WTC11 (cell line): ENCODE data around the gene FGF6. TPM values are rescaled to one million over a fixed set of nuclear protein-coding genes. Genes with fewer than 3 reads are reported as not detected.
"Not testable (repeated sequence)": the region's sequence is repeated elsewhere in the genome, so short reads cannot be mapped to it uniquely, and the experiment has no call there.

Experiments
- ATAC-seq: fragments of 200-7000 bp; cut with Tn5 transposase; 2 replicates; pipeline ENCODE4 v1.10.0; 2021; ENCODE audit warnings: mild to moderate bottlenecking, moderate library complexity
- CTCF ChIA-PET: fragments of 300-600 bp; sonication (Branson Sonifier 250); formaldehyde crosslinking; loops from one replicate; lab custom pipeline; 2021; ENCODE audit warnings: antibody characterized with exemption; lab: Charles Lee
- POLR2A ChIA-PET: fragments of 350-600 bp; sonication (Branson Sonifier 250); formaldehyde crosslinking; loops from one replicate; lab custom pipeline; 2021; ENCODE audit warnings: antibody characterized with exemption; lab: Charles Lee
- DNase-seq: peaks from one replicate; pipeline ENCODE4 v3.0.0; 2021; ENCODE audit warnings: low spot score
- H3K27ac Mint-ChIP-seq: 2 replicates; pipeline ENCODE4 v1.8.0; 2021; ENCODE audit warnings: mixed read lengths
- H3K27me3 Mint-ChIP-seq: 2 replicates; pipeline ENCODE4 v1.8.0; 2021; ENCODE audit warnings: low read depth, mild to moderate bottlenecking, moderate library complexity, mixed read lengths
- H3K36me3 Mint-ChIP-seq: 2 replicates; pipeline ENCODE4 v1.8.0; 2021; ENCODE audit warnings: mixed read lengths
- H3K4me1 Mint-ChIP-seq: 2 replicates; pipeline ENCODE4 v1.8.0; 2022; ENCODE audit warnings: mixed read lengths
- H3K4me3 Mint-ChIP-seq: 2 replicates; pipeline ENCODE4 v1.8.0; 2021; ENCODE audit warnings: mild to moderate bottlenecking, moderate library complexity, mixed read lengths
- H3K9me3 Mint-ChIP-seq: 2 replicates; pipeline ENCODE4 v1.8.0; 2021; ENCODE audit warnings: mixed read lengths
- ATF1 ChIP-seq: sonication (generic); formaldehyde crosslinking; IDR thresholded peaks from 2 replicates; pipeline ENCODE4 v1.8.1; 2023; ENCODE audit warnings: mild to moderate bottlenecking, moderate library complexity, missing genetic modification reagents
- ELF4 ChIP-seq: sonication (generic); formaldehyde crosslinking; IDR thresholded peaks from 2 replicates; pipeline ENCODE4 v1.8.1; 2022; ENCODE audit warnings: low read depth, mild to moderate bottlenecking, moderate library complexity, missing genetic modification reagents
- ETV6 ChIP-seq: sonication (generic); formaldehyde crosslinking; IDR thresholded peaks from 2 replicates; pipeline ENCODE4 v1.8.1; 2022; ENCODE audit warnings: mild to moderate bottlenecking, missing genetic modification reagents
- JAZF1 ChIP-seq: fragments of 250-450 bp; sonication (Bioruptor Pico); IDR thresholded peaks from 2 replicates; pipeline ENCODE4 v1.9.0; 2021; ENCODE audit warnings: moderate library complexity, mild to moderate bottlenecking, inconsistent platforms
- KAT7 ChIP-seq: sonication (generic); formaldehyde crosslinking; IDR thresholded peaks from 2 replicates; pipeline ENCODE4 v1.8.1; 2023; ENCODE audit warnings: missing genetic modification reagents, mild to moderate bottlenecking, borderline replicate concordance
- MYBL2 ChIP-seq: sonication (generic); formaldehyde crosslinking; IDR thresholded peaks from 2 replicates; pipeline ENCODE4 v1.8.1; 2023; ENCODE audit warnings: mild to moderate bottlenecking, moderate library complexity, missing genetic modification reagents
- NFE2L1 ChIP-seq: sonication (generic); formaldehyde crosslinking; IDR thresholded peaks from 2 replicates; pipeline ENCODE4 v1.8.1; 2023; ENCODE audit warnings: missing genetic modification reagents
- NFYB ChIP-seq: sonication (generic); formaldehyde crosslinking; conservative IDR thresholded peaks from 2 replicates; pipeline ENCODE4 v1.8.0; 2022; ENCODE audit warnings: low read depth, missing genetic modification reagents
- NR3C1 ChIP-seq: sonication (generic); formaldehyde crosslinking; conservative IDR thresholded peaks from 2 replicates; pipeline ENCODE4 v1.8.1; 2023; ENCODE audit warnings: low read depth, mild to moderate bottlenecking, missing genetic modification reagents
- RORB ChIP-seq: fragments of 250-450 bp; sonication (Bioruptor Pico); IDR thresholded peaks from 2 replicates; pipeline ENCODE4 v1.9.0; 2021; ENCODE audit warnings: mild to moderate bottlenecking
- total RNA-seq: library from RNA; stranded (reverse); gene quantifications from 3 replicates; pipeline ENCODE4 v1.2.3, GENCODE V29; 2021
- TF ChIP-seq, protein P1 (sequence below): sonication (generic); formaldehyde crosslinking; IDR thresholded peaks from 2 replicates; pipeline ENCODE4 v1.8.0; 2023; ENCODE audit warnings: mild to moderate bottlenecking, missing genetic modification reagents
- TF ChIP-seq, protein P2 (sequence below): sonication (generic); formaldehyde crosslinking; IDR thresholded peaks from 2 replicates; pipeline ENCODE4 v1.8.1; 2023; ENCODE audit warnings: mild to moderate bottlenecking, moderate library complexity, missing genetic modification reagents
- TF ChIP-seq, protein P3 (sequence below): sonication (generic); formaldehyde crosslinking; IDR thresholded peaks from 2 replicates; pipeline ENCODE4 v1.8.1; 2022; ENCODE audit warnings: mild to moderate bottlenecking, missing genetic modification reagents, moderate library complexity, borderline replicate concordance
- TF ChIP-seq, protein P4 (sequence below): sonication (generic); formaldehyde crosslinking; conservative IDR thresholded peaks from 2 replicates; pipeline ENCODE4 v1.8.1; 2023; ENCODE audit warnings: mild to moderate bottlenecking, low read depth, missing genetic modification reagents, moderate library complexity
- TF ChIP-seq, protein P5 (sequence below): sonication (generic); formaldehyde crosslinking; IDR thresholded peaks from 2 replicates; pipeline ENCODE4 v1.8.1; 2022; ENCODE audit warnings: low read depth, mild to moderate bottlenecking, moderate library complexity, missing genetic modification reagents, borderline replicate concordance

Gene FGF6
- total RNA-seq, 1 experiment from 2014 or later, result not detected

DNA sequence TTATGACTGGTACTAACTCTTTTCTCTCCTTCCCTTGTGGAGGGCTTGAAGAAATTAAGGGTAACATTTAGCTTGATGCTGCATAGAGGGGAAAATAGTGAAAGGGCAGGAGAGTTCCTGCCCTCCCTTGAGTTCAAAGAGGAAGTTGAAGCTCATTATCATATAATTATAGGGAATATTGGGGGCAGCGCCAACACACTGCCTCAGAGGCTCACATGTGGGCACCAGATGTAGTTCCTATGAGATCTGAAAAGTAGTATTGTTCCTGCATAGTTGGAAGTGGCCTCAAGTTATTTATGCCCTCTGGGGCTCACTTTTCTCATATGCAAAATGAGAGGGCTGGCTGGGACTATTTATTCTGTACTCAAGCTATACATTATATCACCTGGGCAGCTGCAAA, 33.1 kb downstream of the FGF6 start (continued):
- TF ChIP-seq ELF4 (CRISPR knock-in tag), result no peak

DNA sequence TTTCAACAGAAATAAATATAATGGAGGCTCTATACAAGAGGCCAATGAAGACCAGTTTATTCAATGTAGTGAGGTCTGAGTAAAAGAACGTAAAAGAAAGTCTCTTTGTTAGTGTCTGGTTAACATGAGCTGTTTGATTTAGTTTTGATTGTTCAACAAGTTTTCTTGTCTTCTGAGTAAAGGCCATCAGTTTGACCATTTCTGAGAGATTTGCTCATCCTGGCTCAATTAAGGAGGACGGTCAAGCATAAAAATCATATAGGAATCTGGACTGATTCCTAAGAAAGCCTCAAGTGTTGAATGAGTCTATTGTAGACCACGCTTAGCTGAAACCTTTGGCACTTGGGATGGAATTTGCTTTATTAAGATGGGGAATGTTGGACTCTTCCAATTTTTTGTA, 33.6 kb downstream of the FGF6 start:
- Mint-ChIP-seq H3K9me3 (no peaks in the 10 kb centered on the region; the same call in 1 of the 2 replicates), H3K27me3 (no peaks in the 10 kb centered on the region), H3K4me3 (no peak overlapping the region), H3K4me1 (no peaks in the 10 kb centered on the region), H3K36me3 (no peaks in the 10 kb centered on the region), H3K27ac (no peak overlapping the region)
- ChIA-PET POLR2A (no interaction called here), CTCF (interaction anchor here (1.1 to 1.2 kb wide), 2 partner anchors 9 to 29 kb away, joined by 3 to 5 read pairs; no protein-coding TSS in a partner anchor)
- DNase-seq (no peak), ATAC-seq (no peak)
- TF ChIP-seq, protein P1, sequence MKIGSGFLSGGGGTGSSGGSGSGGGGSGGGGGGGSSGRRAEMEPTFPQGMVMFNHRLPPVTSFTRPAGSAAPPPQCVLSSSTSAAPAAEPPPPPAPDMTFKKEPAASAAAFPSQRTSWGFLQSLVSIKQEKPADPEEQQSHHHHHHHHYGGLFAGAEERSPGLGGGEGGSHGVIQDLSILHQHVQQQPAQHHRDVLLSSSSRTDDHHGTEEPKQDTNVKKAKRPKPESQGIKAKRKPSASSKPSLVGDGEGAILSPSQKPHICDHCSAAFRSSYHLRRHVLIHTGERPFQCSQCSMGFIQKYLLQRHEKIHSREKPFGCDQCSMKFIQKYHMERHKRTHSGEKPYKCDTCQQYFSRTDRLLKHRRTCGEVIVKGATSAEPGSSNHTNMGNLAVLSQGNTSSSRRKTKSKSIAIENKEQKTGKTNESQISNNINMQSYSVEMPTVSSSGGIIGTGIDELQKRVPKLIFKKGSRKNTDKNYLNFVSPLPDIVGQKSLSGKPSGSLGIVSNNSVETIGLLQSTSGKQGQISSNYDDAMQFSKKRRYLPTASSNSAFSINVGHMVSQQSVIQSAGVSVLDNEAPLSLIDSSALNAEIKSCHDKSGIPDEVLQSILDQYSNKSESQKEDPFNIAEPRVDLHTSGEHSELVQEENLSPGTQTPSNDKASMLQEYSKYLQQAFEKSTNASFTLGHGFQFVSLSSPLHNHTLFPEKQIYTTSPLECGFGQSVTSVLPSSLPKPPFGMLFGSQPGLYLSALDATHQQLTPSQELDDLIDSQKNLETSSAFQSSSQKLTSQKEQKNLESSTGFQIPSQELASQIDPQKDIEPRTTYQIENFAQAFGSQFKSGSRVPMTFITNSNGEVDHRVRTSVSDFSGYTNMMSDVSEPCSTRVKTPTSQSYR (CRISPR knock-in tag), result no peak
- TF ChIP-seq NR3C1 (CRISPR knock-in tag) (no peak), RORB (no peak), MYBL2 (no peak), NFYB (no peak), KAT7 (CRISPR knock-in tag) (no peak), JAZF1 (CRISPR knock-in tag) (no peak), ATF1 (CRISPR knock-in tag) (no peak)

DNA sequence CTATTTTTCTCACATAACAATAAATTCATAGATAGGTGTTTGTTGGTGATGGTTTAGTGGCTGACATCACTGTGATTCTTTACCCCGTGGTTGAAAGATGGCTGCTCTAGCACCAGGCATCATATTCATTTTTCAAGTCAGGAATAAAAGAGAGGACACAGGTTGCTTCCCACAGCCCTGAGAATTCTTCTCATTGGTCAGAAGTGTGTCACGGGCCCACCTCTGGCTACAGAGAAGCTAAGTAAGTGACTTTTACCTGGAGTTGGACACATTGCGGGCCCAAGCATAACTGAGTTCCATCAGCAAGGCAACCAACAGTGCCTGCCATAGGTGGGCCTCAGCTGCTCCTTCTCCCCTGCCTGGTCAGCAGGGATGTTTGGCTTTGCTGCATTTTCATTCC, 38.5 kb downstream of the FGF6 start:
- no peak overlapping the region for H3K27ac Mint-ChIP-seq
- ChIA-PET POLR2A (no interaction called here), CTCF (no interaction called here)
- TF ChIP-seq, protein P2, sequence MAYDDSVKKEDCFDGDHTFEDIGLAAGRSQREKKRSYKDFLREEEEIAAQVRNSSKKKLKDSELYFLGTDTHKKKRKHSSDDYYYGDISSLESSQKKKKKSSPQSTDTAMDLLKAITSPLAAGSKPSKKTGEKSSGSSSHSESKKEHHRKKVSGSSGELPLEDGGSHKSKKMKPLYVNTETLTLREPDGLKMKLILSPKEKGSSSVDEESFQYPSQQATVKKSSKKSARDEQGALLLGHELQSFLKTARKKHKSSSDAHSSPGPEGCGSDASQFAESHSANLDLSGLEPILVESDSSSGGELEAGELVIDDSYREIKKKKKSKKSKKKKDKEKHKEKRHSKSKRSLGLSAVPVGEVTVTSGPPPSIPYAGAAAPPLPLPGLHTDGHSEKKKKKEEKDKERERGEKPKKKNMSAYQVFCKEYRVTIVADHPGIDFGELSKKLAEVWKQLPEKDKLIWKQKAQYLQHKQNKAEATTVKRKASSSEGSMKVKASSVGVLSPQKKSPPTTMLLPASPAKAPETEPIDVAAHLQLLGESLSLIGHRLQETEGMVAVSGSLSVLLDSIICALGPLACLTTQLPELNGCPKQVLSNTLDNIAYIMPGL, result no peak
- no peak for DNase-seq
- H3K9me3 Mint-ChIP-seq, result peaks cover 16% of the 10 kb centered on the region
- H3K27me3 Mint-ChIP-seq, result peaks cover 4% of the 10 kb centered on the region
- no peak overlapping the region for H3K4me3 Mint-ChIP-seq
- H3K36me3 Mint-ChIP-seq, result 0 out of 2 replicates have a peak, but pooled peaks cover 6% of the 10 kb centered on the region
- H3K4me1 Mint-ChIP-seq, result 0 out of 2 replicates have a peak, but pooled peaks cover 2% of the 10 kb centered on the region
- no peak for ATAC-seq

DNA sequence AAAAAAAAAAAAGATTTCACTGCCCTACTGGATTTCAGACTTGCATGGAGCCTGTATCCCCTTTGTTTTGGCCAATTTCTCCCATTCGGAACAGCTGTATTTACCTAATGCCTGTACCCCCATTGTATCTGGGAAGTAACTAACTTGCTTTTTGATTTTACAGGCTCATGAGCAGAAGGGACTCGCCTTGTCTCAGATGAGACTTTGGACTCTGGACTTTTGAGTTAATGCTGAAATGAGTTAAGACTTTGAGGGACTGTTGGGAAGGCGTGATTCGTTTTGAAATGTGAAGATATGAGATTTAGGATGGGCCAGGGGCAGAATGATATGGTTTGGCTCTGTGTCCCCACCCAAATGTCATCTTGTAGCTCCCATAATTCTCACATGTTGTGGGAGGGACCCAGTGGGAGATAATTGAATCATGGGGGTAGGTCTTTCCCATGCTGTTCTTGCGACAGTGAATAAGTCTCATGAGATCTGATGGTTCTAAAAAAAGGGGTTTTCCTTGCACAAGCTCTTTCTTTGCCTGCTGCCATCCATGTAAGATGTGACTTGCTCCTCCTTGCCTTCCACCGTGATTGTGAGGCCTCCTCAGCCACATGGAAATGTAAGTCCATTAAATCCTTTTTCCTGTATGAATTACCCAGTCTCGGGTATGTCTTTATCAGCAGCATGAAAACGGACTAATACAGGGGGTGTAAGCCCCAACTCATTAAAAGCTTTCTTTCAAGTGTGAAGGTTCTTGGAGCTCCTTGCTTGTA, 40.6 kb downstream of the FGF6 start:
- DNase-seq, H3K4me3 Mint-ChIP-seq, H3K27ac Mint-ChIP-seq, H3K36me3 Mint-ChIP-seq, H3K4me1 Mint-ChIP-seq, POLR2A ChIA-PET, H3K27me3 Mint-ChIP-seq, ATAC-seq: not testable (repeated sequence)
- CTCF ChIA-PET, result interaction anchor here (1.0 to 1.6 kb wide), 3 partner anchors 11 to 22 kb away, joined by 3 to 4 read pairs (median 4); no protein-coding TSS in a partner anchor
- H3K9me3 Mint-ChIP-seq, result peaks cover 16% of the 10 kb centered on the region

DNA sequence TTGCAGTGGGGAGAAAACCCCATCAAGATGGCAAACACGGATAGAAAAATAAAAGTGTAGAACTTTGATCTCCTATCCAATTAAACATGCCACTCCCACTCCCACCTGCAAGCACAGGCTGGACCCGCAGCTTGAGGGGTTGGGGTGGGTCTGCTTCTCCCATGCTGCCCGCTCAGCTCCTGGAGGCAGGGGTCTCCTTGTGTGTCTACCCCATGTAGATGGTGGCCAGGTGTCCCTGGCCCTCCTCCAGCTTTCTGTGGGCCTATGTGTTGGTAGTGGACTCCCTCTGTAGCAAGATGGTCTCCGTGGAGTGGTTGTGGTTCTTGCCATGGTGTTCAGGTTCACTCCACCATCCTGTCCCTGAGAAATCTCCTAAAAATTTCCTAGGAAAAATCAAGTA, 42.6 kb downstream of the FGF6 start:
- ATAC-seq (no peak), DNase-seq (no peak)
- POLR2A ChIA-PET, result no interaction called here
- H3K4me1 Mint-ChIP-seq, result 0 out of 2 replicates have a peak, but pooled peaks cover 2% of the 10 kb centered on the region
- CTCF ChIA-PET, result interaction anchor here (0.7 to 1.1 kb wide), 2 partner anchors 10 to 163 kb away, joined by 3 read pairs; no protein-coding TSS in a partner anchor
- 0 out of 2 replicates have a peak, but pooled peaks cover 6% of the 10 kb centered on the region for H3K36me3 Mint-ChIP-seq
- no peak overlapping the region for H3K27ac Mint-ChIP-seq
- H3K9me3 Mint-ChIP-seq, result peaks cover 16% of the 10 kb centered on the region
- peaks cover 4% of the 10 kb centered on the region for H3K27me3 Mint-ChIP-seq
- H3K4me3 Mint-ChIP-seq, result no peak overlapping the region
- TF ChIP-seq, protein P3, sequence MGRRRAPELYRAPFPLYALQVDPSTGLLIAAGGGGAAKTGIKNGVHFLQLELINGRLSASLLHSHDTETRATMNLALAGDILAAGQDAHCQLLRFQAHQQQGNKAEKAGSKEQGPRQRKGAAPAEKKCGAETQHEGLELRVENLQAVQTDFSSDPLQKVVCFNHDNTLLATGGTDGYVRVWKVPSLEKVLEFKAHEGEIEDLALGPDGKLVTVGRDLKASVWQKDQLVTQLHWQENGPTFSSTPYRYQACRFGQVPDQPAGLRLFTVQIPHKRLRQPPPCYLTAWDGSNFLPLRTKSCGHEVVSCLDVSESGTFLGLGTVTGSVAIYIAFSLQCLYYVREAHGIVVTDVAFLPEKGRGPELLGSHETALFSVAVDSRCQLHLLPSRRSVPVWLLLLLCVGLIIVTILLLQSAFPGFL (CRISPR knock-in tag), result no peak
- TF ChIP-seq NFE2L1 (CRISPR knock-in tag) (no peak), ETV6 (CRISPR knock-in tag) (no peak), RORB (no peak)
- TF ChIP-seq, protein P4, sequence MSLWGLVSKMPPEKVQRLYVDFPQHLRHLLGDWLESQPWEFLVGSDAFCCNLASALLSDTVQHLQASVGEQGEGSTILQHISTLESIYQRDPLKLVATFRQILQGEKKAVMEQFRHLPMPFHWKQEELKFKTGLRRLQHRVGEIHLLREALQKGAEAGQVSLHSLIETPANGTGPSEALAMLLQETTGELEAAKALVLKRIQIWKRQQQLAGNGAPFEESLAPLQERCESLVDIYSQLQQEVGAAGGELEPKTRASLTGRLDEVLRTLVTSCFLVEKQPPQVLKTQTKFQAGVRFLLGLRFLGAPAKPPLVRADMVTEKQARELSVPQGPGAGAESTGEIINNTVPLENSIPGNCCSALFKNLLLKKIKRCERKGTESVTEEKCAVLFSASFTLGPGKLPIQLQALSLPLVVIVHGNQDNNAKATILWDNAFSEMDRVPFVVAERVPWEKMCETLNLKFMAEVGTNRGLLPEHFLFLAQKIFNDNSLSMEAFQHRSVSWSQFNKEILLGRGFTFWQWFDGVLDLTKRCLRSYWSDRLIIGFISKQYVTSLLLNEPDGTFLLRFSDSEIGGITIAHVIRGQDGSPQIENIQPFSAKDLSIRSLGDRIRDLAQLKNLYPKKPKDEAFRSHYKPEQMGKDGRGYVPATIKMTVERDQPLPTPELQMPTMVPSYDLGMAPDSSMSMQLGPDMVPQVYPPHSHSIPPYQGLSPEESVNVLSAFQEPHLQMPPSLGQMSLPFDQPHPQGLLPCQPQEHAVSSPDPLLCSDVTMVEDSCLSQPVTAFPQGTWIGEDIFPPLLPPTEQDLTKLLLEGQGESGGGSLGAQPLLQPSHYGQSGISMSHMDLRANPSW (CRISPR knock-in tag), result no peak
- TF ChIP-seq, protein P5, sequence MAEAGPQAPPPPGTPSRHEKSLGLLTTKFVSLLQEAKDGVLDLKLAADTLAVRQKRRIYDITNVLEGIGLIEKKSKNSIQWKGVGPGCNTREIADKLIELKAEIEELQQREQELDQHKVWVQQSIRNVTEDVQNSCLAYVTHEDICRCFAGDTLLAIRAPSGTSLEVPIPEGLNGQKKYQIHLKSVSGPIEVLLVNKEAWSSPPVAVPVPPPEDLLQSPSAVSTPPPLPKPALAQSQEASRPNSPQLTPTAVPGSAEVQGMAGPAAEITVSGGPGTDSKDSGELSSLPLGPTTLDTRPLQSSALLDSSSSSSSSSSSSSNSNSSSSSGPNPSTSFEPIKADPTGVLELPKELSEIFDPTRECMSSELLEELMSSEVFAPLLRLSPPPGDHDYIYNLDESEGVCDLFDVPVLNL (CRISPR knock-in tag), result no peak
